GM18505 (cell line): ENCODE results near the gene SH2B3.
"Not testable (repeated sequence)": the region's sequence is repeated elsewhere in the genome, so short reads cannot be mapped to it uniquely, and the experiment has no call there.

Source experiments
- ATAC-seq: cut with Tn5 transposase; IDR thresholded peaks from one replicate; pipeline ENCODE4 v1.9.1; 2021; ENCODE audit not compliant: unreplicated experiment
- POLR2A ChIP-seq: IDR thresholded peaks from 4 replicates; pipeline ENCODE4 v1.6.1; 2011; ENCODE audit warnings: borderline replicate concordance; ENCODE audit not compliant: insufficient read depth, insufficient read length; ENCODE audit errors: extremely low read depth

The SH2B3 gene

GRCh38 chr12:111368788-111369495 is 36.8 kb upstream of the SH2B3 start, which contains the start of gene PHETA1:
Gene PHETA1 (minus strand): TSS chr12:111369095. CDS start chr12:111363427, 5,668 bp downstream.
- peak; percentile 91 for ATAC-seq

GRCh38 chr12:111369496-111370220 is 36.1 kb upstream of the SH2B3 start:
- ATAC-seq, result no peak
- no peak for TF ChIP-seq POLR2A

More at GRCh38 chr12:111368788-111369495, 36.8 kb upstream of the SH2B3 start, which contains the start of gene PHETA1:
- no peak for TF ChIP-seq POLR2A

- not testable (repeated sequence) for ATAC-seq
Measured at GRCh38 chr12:111373231-111373630, 32.5 kb upstream of the SH2B3 start.

- ATAC-seq, result no peak
- TF ChIP-seq POLR2A, result no peak
Measured at GRCh38 chr12:111377440-111377839, 28.3 kb upstream of the SH2B3 start.

GRCh38 chr12:111379942-111380554 is 25.7 kb upstream of the SH2B3 start:
- no peak for ATAC-seq
- no peak for TF ChIP-seq POLR2A

- no peak for TF ChIP-seq POLR2A
- no peak for ATAC-seq
Measured at GRCh38 chr12:111384596-111384995, 21.1 kb upstream of the SH2B3 start.

GRCh38 chr12:111386885-111387284 is 18.8 kb upstream of the SH2B3 start:
- TF ChIP-seq POLR2A, result no peak
- ATAC-seq, result no peak

- ATAC-seq, result no peak
- TF ChIP-seq POLR2A, result no peak
Measured at GRCh38 chr12:111387747-111388323, 17.9 kb upstream of the SH2B3 start.

GRCh38 chr12:111389635-111390034 is 16.1 kb upstream of the SH2B3 start:
- no peak for TF ChIP-seq POLR2A
- ATAC-seq, result no peak

- no peak for TF ChIP-seq POLR2A
- no peak for ATAC-seq
Measured at GRCh38 chr12:111390910-111391309, 14.8 kb upstream of the SH2B3 start.

GRCh38 chr12:111393700-111394300 is 11.9 kb upstream of the SH2B3 start:
- no peak for ATAC-seq
- TF ChIP-seq POLR2A, result no peak

- no peak for ATAC-seq
- TF ChIP-seq POLR2A, result no peak
Measured at GRCh38 chr12:111394480-111394879, 11.2 kb upstream of the SH2B3 start.
